Activated CD4-positive, alpha-beta T cell treated with anti-CD3 and anti-CD28 coated beads, Interleukin-2, amount 50 U/mL, for 1 hour (primary cell): ENCODE measurements around the gene OR1F1.
A peak's percentile ranks its signal among the peaks of the same experiment; 100 is the strongest.
"Not testable (repeated sequence)": the region's sequence is repeated elsewhere in the genome, so short reads cannot be mapped to it uniquely, and the experiment has no call there.

Experiments used
- DNase-seq: peaks from one replicate; pipeline ENCODE4 v3.0.0-alpha.2; 2020

OR1F1 gene

DNA sequence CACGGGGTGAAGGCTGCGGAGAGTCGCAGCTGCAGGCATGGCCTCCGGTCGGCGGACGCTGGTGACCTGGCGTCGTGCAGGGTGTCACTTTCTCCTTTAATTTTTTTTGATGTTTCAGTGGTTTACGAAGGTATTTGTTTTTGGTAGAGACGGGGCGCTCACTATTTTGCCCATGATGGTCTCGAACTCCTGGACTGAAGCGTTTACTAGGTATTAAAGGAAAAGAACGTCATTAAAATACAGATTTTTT lies 36.1 kb upstream of the OR1F1 start:
- peak; percentile 21 for DNase-seq

DNA sequence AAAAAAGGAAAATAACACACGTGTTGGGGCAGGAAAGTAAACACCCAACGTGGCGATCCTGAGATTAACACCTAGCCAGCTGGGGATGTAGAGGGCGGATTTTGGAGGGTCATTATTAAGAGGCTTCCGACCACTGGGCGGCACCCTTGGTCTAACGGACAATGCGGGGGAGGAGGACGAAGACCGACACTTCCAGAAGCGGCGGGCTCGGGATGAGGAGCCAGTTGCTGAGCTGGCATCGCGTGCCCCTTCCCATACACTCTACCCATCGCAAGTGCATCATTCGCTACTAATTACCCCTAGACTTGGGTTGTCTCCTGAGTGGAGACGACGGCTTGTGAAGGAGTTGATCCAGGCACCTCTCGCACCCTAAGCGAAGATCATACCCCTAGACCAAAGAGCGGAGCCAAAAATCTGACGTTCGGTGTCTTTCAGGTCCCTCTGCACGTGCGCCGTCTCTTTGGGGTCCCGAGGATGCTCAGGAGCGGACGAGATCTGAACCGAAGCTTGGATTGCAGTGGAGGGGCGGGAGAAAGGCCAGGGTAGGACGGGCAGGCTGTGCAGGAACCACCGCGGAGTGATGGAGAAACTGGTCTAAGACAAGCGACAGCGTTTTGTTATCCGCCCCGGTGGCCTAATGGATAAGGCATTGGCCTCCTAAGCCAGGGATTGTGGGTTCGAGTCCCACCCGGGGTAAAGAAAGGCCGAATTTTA lies 35.6 kb upstream of the OR1F1 start:
- DNase-seq = peak; percentile 68

DNA sequence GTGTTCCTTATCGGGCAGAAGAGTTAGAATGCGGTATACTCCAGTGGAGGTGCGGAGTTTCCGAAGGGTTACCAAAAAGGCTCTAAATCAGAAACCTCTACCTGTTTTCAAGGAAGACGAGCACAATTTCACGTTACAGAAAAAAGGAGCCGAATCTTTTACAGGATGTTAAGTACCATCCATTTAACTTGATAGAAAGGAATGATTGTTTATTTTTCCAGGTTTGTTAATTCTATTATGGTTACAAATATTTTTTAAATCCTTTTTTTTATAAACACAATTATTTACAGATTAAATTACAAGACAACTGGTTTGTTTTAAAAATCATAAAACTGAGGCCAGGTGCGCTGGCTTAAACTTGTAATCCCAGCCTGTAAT lies 35.0 kb upstream of the OR1F1 start:
- DNase-seq = no peak

DNA sequence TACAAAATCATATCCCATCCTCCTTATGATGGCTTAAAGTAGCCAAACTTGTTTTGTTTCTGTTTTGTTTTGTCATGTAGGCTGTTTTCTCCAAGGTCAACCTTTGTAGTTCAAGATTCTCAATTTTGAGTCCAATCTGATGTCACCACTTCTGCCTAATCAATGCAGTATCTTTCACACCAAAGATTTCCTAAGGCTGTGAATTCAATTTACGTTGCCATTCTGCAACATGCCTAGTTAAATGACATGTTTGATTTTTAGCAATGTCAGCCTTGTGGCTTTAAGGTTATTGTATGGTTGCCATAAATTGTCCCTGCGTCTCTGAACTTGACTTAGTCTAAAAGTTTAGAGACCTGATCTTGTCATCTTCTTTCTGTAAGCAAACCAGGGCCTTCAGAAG lies 32.8 kb upstream of the OR1F1 start:
- DNase-seq = no peak

DNA sequence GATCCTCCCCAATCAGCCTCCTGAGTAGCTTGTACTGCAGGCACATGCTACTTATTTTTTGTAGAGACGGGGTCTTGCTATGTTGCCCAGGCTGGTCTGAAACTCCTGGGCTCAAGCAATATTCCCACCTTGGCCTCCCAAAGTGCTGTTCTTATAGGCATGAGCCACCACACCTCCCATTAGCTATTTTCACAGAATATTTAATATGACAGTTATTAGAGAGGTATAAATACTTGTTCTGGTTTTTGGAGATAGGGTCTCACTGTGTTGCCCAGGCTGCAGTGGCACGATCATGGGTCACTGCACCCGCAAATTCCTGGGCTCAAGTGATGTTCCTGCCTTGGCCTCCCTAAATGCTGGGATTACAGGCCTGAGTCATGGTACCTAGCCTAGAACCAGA lies 32.0 kb upstream of the OR1F1 start:
- no peak for DNase-seq

DNA sequence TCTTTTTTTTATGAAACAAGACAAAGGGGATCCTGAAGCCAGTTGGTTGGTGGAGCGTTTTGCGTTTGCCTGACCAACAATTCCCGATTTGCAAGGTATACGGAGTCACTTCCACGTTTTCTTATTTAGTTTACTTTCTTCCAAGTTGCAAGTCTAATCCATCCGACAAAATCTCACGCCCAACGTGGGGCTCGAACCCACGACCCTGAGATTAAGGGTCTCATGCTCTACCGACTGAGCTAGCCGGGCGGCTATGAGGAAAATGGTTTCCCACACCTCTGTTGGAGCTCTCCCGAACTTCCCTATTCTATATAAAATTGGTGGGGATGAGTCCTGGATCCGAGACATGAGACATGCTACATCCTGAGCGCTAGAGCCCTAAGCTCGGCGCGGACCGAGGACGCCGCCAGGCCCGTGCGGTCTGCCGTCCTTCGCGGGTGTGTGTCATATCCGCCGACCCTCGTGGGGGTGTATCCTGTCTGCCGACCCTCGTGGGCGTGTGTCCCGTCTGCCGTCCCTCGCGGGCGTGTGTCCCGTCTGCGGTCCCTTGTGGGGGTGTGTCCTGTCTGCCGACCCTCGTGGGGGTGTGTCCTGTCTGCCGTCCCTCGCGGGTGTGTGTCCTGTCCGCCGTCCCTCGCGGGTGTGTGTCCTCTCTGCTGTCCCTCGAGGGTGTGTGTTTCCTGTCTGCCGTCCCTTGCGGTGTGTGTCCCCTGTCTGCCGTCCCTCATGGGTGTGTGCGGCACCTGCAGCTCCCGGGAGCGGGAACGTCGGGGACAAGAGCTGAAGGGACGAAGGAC lies 30.6 kb upstream of the OR1F1 start:
- DNase-seq = peak; percentile 44

- no peak for DNase-seq
Measured at GRCh38 chr16:3158026-3158509, 29.9 kb upstream of the OR1F1 start.

DNA sequence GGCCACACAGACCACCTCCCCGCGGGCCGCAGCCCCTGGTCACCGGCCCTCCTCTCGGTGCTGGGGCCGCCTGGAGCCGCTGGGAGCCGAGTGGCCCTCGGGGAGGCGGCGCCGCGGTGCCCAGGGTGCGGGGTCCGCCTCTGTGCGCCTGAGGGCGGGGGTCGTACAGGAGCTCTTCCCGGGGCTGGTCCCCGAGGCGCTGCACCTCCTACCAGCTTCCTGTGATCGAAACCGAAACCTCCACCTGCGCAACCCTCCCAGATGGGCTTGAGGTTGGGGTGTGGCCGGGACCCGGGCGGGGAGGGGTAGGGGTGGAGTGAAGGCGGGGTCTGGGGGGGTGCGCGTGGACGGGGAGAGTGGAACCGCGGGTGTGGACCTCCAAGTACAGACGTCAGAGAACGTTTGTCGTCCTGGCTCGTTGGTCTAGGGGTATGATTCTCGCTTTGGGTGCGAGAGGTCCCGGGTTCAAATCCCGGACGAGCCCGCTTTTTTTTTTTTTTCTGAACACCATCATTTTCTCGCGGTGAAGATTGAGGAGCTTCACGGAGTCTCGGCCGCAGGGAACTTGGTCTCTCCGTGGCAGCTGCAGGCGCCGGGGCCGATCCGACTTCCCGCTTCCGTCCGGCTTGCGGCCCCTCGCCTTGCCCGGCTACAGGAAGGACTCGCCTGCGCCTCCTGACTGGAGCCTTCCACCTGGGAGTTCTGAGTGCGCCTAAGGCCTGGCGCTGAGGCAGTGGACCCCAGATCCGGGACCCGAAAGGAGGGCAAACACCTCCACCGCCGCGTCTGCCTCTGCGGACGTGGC lies 29.3 kb upstream of the OR1F1 start:
- peak; percentile 95 for DNase-seq

DNA sequence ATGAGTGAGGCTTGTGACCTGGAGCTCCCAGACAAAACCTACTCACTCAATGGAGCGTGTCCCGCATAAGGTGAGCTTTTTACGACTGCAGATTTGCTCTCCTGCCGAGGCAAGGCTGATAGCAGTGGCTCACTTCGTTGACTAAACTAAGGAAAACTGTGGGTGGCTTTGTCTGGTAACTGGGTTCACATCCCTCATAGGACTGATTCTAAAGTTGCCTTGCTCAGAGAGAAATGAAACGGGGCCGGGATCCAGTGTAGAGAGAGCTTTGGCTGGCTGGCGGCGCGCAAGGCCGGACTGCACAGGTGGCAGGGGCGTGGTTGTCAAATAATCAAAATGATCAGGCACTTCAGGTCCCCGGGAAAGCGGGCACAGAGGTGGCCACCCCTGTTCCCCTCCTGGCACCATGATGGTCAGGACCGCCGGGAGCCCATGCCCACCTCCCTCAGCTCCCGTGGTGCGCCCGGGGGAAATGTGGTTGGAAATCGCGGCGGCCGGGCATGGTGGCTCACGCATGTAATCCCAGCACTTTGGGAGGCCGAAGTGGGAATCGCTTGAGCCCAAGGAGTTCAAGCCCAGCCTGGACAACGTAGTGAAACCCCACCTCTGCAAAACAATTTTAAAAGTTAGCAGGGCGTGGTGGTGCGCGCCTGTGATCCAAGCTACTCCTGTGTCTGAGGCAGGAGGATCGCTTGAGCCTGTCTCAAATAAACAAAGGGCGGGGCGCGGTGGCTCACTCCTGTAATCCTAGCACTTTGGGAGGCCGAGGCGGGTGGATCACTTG lies 26.6 kb upstream of the OR1F1 start:
- no peak for DNase-seq

DNA sequence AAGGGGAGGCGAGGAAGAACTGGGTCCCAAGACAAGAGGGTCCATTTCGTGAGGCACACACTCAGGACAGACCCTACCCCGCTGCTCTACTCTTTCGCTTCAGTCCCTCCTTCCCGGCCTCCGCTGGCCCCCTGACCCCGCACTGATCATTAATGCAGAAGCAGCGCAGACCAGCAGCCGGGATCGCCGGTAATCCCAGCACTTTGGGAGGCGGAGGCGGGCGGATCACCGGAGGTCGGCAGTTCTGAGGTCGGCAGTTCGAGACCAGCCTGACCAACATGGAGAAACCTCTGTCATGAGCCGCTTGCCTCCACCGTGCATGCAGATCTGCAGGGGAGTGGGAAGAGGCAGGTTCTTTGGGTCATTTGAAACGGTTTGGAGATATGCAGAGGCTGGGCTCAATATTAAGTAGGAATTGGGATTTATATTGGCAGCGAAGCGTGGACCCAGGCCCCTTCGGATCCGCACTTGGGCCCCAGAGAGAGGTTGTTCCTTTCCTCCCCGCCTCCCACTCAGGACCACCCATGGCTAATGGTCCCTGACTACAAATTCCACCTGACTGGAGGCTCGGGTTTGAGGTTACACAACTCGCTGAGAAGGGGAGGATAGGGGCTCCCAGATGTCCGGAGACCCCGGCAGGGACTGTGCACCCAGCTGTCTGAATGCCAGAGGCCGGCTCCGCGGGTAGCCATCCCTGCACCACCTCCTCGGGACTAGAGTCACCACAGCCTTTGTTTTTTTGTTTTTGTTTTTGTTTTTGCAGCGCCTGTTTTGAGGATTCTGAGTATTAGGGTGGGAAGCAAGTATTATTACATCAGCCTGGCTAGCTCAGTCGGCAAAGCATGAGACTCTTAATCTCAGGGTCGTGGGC lies 23.6 kb upstream of the OR1F1 start:
- DNase-seq = no peak

DNA sequence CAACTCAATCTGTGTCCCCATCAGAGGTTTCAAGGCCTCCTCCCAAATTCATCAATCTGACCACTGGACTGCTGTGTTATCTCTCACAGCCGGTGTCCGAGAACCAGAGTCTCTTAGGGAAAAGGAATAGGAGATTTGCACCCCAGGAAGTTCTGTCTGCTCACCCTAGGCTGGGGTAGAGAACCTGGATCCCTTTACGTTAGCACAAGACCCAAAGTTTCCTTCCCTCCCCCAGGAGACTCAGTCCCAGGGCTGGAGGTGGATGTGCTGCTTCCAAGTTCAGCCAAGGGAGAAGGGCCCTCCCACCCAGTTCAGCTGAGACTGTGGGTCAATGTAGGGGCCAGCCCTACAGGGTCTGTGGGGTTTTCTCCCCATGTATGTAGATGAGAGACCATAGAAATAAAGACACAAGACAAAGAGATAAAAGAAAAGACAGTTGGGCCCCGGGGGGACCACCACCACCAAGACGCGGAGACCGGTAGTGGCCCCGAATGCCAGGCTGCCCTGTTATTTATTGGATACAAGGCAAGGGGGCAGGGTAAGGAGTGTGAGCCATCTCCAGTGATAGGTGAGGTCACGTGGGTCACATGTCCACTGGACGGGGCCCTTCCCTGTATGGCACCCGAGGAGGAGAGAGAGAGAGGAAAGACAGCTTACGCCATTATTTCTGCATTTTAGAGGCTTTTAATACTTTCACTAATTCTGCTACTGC lies 22.7 kb upstream of the OR1F1 start:
- DNase-seq = no peak

DNA sequence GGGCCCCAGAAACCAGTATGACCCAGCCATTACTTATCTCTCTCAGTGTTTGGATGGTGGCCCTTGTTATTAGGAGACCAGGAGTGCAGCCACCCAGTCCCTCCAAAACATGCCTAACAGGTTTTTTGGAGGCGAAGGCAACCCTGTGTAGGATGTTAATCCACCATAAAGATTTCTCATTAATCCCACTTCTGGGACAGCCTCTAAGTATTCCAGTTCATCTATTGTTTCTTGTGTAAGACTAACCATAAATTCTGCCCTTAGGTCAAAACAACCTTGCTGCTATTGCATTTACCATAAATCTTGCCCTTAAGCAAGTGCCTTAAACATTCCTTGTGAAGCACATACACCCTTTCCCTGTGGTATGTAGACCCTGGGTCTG lies 21.5 kb upstream of the OR1F1 start:
- DNase-seq = no peak

GRCh38 chr16:3168729-3169128 lies 19.3 kb upstream of the OR1F1 start:
- not testable (repeated sequence) for DNase-seq

DNA sequence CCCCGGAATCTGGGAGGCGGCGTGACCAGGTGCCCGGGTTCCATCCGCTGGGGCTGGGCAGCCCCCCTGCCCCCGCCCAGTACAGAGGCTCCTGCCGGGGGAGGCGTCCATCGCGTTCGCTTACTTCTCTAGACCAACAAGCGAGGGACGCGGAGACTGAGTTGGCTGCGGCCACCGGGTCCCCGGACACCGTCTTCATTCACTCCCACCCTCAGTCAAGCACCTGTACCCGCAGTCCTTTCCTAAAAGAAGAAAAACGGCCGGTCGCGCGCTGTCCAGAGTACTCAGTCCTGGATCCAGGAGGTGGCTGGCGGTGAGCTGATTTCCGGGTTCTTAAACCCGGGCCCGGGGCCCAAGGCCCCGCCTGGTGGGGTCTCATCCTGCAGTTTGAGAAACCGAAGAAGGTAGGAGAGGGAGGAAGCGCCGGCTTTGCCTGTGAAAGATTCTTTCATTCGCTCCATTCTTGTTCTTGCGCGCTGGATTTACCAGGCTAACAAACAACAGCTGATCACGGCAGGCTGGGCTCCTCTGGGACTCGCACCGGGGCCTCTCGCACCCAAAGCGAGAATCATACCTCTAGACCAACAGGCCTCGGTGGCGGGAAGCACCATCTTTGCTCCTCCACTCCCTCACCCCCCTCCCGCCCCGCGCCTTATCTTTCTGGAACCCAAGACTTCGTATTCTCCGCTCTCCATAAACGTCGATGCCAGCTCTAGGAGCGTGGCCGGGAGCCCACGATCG lies 17.4 kb upstream of the OR1F1 start:
- no peak for DNase-seq

DNA sequence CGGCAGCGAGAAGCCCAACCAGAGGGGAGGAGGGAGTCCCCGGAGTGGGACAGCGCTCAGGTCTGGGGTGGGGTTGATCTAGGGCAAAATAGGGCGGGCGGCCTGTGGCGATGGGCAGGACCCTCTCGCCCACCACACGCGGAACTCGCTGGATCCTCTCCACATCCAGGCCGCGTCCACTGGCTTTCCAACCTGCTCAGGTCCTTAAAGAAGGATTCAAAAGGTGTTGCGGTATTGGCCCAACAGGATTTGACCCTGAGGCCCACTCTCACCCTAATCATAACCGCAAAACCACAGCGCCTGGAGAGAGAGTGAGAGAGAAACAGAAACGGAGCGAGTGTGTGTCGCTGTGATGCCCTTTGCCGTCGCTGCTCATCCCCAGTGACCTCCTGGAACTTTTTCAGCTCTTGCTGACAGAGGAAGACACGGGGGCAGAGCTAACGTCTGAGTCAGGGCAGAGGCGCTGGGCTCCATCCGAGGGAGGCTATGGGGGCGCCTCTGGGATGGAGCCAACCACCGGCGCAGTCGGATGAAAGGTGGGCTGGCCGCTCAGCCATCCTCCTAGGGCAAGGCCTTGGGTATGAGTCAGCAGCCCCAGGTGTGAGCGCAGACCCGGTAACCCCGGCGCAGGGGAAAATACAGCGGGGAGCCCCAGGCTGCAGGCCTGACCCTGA lies 16.7 kb upstream of the OR1F1 start:
- peak; percentile 53 for DNase-seq

DNA sequence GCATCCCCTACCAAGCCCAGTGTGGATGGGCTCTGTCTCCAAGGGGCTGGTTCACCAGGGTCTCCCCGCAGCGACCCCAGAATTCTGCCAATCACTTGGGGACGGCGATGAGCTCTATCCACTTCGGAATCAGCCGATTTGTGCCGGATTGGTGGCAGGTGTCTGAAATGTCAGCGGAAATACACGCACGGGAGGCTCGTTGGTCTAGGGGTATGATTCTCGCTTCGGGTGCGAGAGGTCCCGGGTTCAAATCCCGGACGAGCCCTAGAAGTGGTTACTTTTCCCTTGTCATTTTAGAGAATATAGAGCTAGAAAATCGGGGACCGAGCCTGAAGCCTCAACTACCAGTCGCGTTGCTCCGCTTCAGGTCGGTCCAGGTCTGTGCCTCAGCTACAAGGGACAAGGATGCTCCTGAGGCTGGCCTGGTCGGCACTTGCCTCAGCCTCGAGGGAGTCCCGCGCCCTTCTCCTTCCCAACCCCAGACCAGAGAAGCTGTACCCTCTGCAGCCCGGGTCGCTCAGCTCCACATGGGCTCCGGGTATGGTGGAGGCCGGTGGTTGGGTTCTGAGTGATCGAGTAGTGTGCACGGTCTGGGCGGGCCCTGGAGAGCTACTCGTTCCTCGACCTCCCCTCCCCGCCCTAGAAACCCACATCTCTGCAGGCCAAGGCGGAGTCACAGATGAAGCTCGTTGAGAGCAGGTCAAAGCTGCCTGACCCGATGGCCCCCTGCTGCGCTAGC lies 16.0 kb upstream of the OR1F1 start:
- DNase-seq = peak; percentile 26

DNA sequence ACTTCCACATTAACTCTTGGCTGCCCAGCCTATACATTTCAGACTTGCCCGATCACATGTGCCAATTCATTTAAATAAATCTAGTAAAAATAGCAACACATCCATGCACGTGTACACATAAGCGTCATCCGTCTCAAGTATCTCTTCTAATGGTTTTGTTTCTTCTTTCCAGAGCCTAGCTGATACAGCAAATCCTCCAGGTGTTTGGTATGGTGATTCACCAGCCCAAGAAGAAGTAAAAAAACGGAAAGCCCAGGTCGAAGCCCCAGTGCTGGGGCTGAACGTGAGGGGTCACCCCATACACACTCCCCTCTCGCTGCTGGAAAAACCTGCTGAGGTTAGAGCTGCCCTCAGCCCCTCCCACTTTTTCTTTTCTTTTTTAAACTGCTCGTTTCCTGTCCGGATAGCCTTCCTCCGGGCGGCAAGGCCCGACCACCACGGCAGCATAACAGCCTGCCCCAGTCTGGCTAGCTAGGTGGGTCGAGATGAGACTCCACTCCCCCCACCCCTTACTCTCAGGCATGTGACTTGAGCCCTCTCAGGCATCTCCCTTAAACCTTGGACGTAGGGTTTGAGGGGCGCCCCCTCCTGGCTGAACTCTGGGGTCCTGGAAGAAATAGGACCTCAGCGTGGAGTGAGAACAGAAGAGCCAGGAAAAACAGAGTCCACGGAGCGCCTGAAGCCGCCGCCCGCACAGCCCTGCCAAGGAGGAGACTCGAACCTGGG lies 13.9 kb upstream of the OR1F1 start:
- DNase-seq = no peak

GRCh38 chr16:3174618-3175148 lies 13.3 kb upstream of the OR1F1 start:
- DNase-seq = no peak
